ENCODE data around the gene WIPF1. TPM values are rescaled to one million over a fixed set of nuclear protein-coding genes. Genes with fewer than 3 reads are reported as not detected.
"Not testable (repeated sequence)": the region's sequence is repeated elsewhere in the genome, so short reads cannot be mapped to it uniquely, and the experiment has no call there.

The WIPF1 gene
- total RNA-seq, 1 donor = 20.5 TPM

DNA sequence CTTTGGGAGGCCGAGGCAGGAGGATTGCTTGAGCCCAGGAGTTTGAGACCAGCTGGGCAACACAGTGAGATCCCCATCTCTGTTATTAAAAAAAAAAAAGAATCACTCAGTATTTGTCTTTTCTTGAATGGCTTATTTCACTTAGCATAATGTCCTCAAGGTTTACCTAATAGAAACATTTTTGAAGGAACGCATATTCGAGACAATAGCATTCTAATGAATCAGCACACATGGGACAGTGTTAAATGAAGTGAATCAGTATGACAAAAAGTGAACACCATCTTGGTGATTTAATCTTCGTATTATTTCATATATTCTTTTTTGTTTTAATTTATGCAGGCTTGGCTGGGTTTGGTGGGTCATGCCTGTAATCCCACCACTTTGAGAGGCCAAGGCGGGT, 44.7 kb downstream of the WIPF1 start:
- no peak for DNase-seq (ENCODE audit: low read depth)
- TF ChIP-seq, protein P1, sequence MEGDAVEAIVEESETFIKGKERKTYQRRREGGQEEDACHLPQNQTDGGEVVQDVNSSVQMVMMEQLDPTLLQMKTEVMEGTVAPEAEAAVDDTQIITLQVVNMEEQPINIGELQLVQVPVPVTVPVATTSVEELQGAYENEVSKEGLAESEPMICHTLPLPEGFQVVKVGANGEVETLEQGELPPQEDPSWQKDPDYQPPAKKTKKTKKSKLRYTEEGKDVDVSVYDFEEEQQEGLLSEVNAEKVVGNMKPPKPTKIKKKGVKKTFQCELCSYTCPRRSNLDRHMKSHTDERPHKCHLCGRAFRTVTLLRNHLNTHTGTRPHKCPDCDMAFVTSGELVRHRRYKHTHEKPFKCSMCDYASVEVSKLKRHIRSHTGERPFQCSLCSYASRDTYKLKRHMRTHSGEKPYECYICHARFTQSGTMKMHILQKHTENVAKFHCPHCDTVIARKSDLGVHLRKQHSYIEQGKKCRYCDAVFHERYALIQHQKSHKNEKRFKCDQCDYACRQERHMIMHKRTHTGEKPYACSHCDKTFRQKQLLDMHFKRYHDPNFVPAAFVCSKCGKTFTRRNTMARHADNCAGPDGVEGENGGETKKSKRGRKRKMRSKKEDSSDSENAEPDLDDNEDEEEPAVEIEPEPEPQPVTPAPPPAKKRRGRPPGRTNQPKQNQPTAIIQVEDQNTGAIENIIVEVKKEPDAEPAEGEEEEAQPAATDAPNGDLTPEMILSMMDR (IDR thresholded peaks at IDR 0.05; ENCODE audit: insufficient read depth, low read length) = no peak
- no peak overlapping the region for H3K4me3 ChIP-seq (ENCODE audit: low read depth, low read length)

DNA sequence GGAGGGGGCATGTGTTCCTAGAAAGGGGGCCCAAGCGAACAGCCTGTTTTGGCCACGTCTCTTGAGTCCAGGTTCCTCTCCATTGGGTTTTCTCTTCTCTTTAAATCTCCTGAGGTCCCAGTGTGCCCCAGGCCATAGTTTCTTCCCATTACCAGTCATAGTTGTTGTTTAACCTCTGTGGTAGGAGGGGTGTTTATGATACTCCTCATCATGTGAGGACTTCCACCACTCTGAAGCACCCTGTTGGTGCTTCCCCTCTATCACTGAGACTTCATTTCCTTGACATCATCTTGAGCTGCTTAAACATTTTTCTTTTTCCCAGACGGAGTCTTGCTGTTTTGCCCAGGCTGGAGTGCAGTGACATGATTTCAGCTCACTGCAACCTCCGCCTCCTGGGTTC, 45.9 kb downstream of the WIPF1 start:
- no peak overlapping the region for H3K4me3 ChIP-seq (ENCODE audit: low read depth, low read length)
- DNase-seq (ENCODE audit: low read depth) = no peak
- TF ChIP-seq, protein P1 (IDR thresholded peaks at IDR 0.05; ENCODE audit: insufficient read depth, low read length) = no peak

DNA sequence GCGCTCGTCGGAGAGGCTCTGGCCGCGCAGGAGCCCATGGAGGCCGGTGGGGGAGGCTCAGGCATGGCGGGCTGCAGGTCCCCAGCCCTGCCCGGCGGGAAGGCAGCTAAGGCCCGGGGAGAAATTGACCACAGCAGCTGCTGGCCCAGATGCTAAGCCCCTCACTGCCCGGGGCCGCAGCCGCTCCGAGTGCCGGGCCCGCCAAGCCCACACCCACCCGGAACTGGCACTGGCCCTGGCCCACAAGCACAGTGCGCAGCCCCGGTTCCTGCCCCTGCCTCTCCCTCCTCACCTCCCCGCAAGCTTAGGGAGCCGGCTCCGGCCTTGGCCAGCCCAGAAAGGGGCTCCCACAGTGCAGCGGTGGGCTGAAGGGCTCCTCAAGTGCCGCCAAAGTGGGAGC, 49.0 kb downstream of the WIPF1 start:
- DNase-seq (ENCODE audit: low read depth); H3K4me3 ChIP-seq (ENCODE audit: low read depth, low read length): not testable (repeated sequence)

DNA sequence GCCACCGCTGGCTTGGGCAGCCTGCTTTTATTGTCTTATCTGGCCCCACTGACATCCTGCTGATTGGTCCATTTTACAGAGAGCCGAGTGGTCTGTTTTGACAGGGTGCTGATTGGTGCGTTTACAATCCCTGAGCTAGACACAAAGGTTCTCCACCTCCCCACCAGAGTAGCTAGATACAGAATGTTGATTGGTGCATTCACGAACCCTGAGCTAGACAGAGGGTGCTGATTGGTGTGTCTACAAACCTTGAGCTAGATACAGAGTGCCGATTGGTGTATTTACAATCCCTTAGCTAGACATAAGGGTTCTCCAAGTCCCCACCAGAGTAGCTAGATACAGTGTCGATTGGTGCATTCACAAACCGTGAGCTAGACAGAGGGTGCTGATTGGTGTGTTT, 49.6 kb downstream of the WIPF1 start:
- not testable (repeated sequence) for DNase-seq (ENCODE audit: low read depth); H3K4me3 ChIP-seq (ENCODE audit: low read depth, low read length)

DNA sequence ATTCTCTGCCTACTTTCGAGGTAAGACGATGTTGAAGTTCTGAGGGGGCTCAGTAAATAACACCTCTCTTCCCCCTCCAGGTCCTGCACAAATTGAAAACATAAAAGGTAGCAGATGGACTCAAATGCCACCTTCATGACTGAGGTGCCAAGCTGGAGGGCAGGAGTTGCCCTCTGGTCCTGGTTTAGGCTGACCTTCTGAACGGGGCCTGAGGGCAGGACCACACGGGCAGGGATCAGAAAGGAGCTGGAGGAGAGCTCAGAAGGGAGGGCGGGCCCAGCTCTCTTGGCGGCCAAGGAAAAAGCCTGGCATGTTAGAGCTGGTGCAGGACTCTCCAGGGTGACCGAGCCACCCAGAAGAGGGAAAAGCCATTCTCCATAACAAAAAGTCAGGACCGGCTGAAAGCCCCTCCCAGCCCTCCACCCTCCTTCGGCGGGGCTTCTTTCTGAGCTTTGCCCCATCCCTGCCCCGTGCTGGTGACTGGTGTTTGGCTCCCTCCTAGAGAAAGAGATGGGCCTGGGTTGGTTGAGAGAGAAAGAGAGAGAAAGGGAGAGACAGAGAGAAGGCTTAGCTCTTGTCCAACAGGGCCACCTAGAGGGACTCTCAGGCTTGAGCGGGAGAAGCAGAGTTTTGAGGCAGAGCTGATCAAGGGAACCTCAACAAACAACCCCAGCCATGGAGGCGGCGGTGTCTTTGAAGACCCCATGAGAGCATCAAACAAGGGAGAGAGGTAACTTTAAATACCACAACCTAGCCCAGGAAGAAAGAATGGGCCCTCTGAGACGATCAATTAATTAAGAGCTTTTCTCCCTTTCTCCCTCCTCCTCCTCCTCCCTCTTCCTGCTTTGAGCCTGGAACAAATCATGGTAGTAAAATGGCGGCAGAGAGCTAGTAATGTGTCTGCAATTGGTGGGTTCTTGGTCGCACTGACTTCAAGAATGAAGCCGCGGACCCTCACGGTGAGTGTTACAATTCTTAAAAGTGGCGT, 50.8 kb downstream of the WIPF1 start:
- TF ChIP-seq, protein P1 (IDR thresholded peaks at IDR 0.05; ENCODE audit: insufficient read depth, low read length) = peak; percentile 48
- no peak overlapping the region for H3K4me3 ChIP-seq (ENCODE audit: low read depth, low read length)
- DNase-seq (ENCODE audit: low read depth) = peak; percentile 42

DNA sequence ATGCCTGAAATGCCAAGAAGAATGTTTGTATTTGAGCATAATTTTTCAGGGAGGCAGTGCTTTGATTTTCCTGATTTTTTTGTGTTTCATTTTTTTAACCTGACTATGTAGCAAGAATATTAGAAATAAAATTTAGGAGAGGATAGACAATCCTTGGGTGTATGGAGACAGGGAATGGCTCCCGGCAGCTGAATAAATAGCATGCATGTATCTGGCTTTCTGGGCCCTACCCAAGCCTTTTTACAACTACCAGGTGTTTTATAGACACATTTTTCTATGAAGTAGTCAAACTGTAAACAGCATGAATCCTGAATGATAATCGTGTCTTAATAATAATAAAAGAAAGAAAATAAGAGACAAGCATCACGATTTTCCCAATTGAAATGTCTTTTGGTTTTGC, 52.4 kb downstream of the WIPF1 start:
- DNase-seq (ENCODE audit: low read depth) = no peak
- H3K4me3 ChIP-seq (ENCODE audit: low read depth, low read length) = no peak overlapping the region
- TF ChIP-seq, protein P1 (IDR thresholded peaks at IDR 0.05; ENCODE audit: insufficient read depth, low read length) = no peak

DNA sequence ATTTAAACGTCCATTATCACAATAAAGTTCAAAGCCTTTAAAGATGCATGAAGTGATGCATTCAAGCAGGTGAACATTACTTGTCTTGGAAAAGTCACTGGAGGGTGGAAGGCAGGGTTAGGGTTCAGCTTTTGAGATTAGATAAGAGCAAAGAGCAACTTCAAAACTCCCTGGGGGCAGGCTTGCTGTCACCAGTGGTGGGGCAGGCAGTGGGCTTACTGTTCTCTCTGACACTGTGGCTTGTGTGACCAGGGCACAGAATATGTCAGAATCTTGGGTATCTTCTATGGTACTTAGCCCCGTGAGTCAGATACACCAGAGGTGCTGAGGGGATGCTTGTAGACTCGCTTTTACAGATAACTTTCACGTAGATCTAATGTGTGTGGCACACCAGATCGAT, 52.8 kb downstream of the WIPF1 start:
- H3K4me3 ChIP-seq (ENCODE audit: low read depth, low read length) = no peak overlapping the region

More for the DNA sequence above, 52.8 kb downstream of the WIPF1 start:
- TF ChIP-seq, protein P1 (IDR thresholded peaks at IDR 0.05; ENCODE audit: insufficient read depth, low read length) = no peak
- no peak for DNase-seq (ENCODE audit: low read depth)
